ENCODE measurements around the gene HEXA. TPM values are rescaled to one million over a fixed set of nuclear protein-coding genes. Genes with fewer than 3 reads are reported as not detected.

HEXA gene
- total and polyA plus RNA-seq, 9 of the 15 experiments (the other 6 are each of a cell fraction or from before 2014, with no cell fraction given), result 22.2 to 136 (median 68.9) TPM

DNA sequence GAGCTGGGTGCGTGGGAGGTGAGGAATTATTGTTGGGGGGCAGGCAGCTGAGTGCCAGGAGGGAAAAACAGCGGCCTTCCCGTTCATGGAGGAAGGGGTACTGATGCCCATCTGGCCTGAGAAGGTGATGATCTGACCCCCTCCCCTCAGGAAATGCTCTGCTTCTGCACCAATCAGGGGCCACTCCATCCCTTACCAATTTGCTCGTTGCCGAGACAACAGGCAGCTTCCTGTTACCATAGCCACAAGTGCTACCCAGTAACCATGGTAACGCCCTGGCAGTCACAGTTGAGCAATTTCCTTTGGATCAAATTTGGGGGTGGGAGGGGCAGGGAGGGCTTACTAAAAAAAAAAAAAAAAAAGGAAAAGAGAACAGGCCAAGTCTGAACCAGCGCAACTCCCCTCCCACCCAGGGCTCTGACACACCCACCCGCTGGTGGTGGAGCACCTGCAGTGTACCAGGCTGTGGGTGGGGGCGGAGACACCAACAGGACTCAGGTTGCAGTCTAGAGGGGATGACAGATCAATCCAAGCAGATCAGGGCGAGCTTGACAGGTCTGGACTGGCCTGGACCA is 69.5 kb downstream of the HEXA start (continued):
- TF ChIP-seq EP400 (IDR thresholded peaks at IDR 0.05) (no peak), CEBPG (CRISPR knock-in tag; IDR thresholded peaks at IDR 0.05) (no peak), CEBPG (tag; conservative IDR thresholded peaks at IDR 0.05 in 1 of 2, IDR thresholded peaks at IDR 0.05 in 1 of 2) (0 out of 4 replicates have a peak, but pooled peaks of 1 of the 2 experiments have one; percentile 25), GATAD2B (IDR thresholded peaks at IDR 0.05; ENCODE audit: borderline replicate concordance) (no peak), CSDE1 (IDR thresholded peaks at IDR 0.05) (peak in 1 of 2 experiments; percentile 87; a peak in 2 of 4 replicates), BRCA1 (IDR thresholded peaks at IDR 0.05) (no peak), BRCA1 (CRISPR knock-in tag; IDR thresholded peaks at IDR 0.05) (no peak), TCF7L2 (IDR thresholded peaks at IDR 0.05; ENCODE audit: low read depth, low read length) (no peak), ZNF212 (CRISPR knock-in tag; IDR thresholded peaks at IDR 0.05) (no peak), GTF2A2 (tag; IDR thresholded peaks at IDR 0.05) (no peak), TBP (optimal IDR thresholded peaks at IDR 0.05; ENCODE audit: low read depth, low read length) (no peak), NFRKB (IDR thresholded peaks at IDR 0.05; ENCODE audit: low read depth) (no peak), CTBP1 (IDR thresholded peaks at IDR 0.05; ENCODE audit: borderline replicate concordance) (peak; percentile 47; the same call in 1 of the 2 replicates), RUNX1 (IDR thresholded peaks at IDR 0.05; ENCODE audit: low read depth) (no peak), NR1H2 (CRISPR knock-in tag; IDR thresholded peaks at IDR 0.05) (no peak), ZFP1 (CRISPR knock-in tag; IDR thresholded peaks at IDR 0.05) (no peak), NFATC3 (IDR thresholded peaks at IDR 0.05) (no peak), KDM1A (IDR thresholded peaks at IDR 0.05) (peak; percentile 57 to 66; a peak in 3 of 4 replicates), ZNF699 (CRISPR knock-in tag; IDR thresholded peaks at IDR 0.05; ENCODE audit: insufficient replicate concordance) (no peak), SMAD2 (IDR thresholded peaks at IDR 0.05; ENCODE audit: low read depth, low read length) (no peak), MBD2 (IDR thresholded peaks at IDR 0.05; ENCODE audit: borderline replicate concordance, low read depth) (peak; percentile 24; the same call in 1 of the 2 replicates), ZBTB1 (CRISPR knock-in tag; IDR thresholded peaks at IDR 0.05; ENCODE audit: borderline replicate concordance, low read depth) (no peak)
- TF ChIP-seq, protein P1, sequence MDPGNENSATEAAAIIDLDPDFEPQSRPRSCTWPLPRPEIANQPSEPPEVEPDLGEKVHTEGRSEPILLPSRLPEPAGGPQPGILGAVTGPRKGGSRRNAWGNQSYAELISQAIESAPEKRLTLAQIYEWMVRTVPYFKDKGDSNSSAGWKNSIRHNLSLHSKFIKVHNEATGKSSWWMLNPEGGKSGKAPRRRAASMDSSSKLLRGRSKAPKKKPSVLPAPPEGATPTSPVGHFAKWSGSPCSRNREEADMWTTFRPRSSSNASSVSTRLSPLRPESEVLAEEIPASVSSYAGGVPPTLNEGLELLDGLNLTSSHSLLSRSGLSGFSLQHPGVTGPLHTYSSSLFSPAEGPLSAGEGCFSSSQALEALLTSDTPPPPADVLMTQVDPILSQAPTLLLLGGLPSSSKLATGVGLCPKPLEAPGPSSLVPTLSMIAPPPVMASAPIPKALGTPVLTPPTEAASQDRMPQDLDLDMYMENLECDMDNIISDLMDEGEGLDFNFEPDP (CRISPR knock-in tag; IDR thresholded peaks at IDR 0.05), result no peak
- TF ChIP-seq, protein P2, sequence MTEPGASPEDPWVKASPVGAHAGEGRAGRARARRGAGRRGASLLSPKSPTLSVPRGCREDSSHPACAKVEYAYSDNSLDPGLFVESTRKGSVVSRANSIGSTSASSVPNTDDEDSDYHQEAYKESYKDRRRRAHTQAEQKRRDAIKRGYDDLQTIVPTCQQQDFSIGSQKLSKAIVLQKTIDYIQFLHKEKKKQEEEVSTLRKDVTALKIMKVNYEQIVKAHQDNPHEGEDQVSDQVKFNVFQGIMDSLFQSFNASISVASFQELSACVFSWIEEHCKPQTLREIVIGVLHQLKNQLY (CRISPR knock-in tag; conservative IDR thresholded peaks at IDR 0.05), result no peak
- TF ChIP-seq, protein P3, sequence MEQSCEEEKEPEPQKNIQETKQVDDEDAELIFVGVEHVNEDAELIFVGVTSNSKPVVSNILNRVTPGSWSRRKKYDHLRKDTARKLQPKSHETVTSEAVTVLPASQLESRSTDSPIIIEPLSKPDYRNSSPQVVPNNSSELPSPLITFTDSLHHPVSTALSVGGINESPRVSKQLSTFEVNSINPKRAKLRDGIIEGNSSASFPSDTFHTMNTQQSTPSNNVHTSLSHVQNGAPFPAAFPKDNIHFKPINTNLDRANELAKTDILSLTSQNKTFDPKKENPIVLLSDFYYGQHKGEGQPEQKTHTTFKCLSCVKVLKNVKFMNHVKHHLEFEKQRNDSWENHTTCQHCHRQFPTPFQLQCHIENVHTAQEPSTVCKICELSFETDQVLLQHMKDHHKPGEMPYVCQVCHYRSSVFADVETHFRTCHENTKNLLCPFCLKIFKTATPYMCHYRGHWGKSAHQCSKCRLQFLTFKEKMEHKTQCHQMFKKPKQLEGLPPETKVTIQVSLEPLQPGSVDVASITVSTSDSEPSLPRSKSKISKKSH (CRISPR knock-in tag; IDR thresholded peaks at IDR 0.05), result no peak
- TF ChIP-seq, protein P4, sequence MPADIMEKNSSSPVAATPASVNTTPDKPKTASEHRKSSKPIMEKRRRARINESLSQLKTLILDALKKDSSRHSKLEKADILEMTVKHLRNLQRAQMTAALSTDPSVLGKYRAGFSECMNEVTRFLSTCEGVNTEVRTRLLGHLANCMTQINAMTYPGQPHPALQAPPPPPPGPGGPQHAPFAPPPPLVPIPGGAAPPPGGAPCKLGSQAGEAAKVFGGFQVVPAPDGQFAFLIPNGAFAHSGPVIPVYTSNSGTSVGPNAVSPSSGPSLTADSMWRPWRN (IDR thresholded peaks at IDR 0.05; ENCODE audit: low read depth), result no peak
- TF ChIP-seq, protein P5, sequence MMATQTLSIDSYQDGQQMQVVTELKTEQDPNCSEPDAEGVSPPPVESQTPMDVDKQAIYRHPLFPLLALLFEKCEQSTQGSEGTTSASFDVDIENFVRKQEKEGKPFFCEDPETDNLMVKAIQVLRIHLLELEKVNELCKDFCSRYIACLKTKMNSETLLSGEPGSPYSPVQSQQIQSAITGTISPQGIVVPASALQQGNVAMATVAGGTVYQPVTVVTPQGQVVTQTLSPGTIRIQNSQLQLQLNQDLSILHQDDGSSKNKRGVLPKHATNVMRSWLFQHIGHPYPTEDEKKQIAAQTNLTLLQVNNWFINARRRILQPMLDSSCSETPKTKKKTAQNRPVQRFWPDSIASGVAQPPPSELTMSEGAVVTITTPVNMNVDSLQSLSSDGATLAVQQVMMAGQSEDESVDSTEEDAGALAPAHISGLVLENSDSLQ (IDR thresholded peaks at IDR 0.05), result no peak
